Stimulated activated CD4-positive, alpha-beta T cell treated with anti-CD3 and anti-CD28 coated beads, Interleukin-4, amount 100 ng/mL, for 24 hours (primary cell): ENCODE results near the gene TMEM151B.
"Not testable (repeated sequence)": the region's sequence is repeated elsewhere in the genome, so short reads cannot be mapped to it uniquely, and the experiment has no call there.

Experiments used
- DNase-seq: peaks from one replicate; pipeline ENCODE4 v3.0.0-alpha.2; 2020

Gene TMEM151B

GRCh38 chr6:44339763-44340625 is 69.7 kb downstream of the TMEM151B start:
- DNase-seq: peak; percentile 4

DNA sequence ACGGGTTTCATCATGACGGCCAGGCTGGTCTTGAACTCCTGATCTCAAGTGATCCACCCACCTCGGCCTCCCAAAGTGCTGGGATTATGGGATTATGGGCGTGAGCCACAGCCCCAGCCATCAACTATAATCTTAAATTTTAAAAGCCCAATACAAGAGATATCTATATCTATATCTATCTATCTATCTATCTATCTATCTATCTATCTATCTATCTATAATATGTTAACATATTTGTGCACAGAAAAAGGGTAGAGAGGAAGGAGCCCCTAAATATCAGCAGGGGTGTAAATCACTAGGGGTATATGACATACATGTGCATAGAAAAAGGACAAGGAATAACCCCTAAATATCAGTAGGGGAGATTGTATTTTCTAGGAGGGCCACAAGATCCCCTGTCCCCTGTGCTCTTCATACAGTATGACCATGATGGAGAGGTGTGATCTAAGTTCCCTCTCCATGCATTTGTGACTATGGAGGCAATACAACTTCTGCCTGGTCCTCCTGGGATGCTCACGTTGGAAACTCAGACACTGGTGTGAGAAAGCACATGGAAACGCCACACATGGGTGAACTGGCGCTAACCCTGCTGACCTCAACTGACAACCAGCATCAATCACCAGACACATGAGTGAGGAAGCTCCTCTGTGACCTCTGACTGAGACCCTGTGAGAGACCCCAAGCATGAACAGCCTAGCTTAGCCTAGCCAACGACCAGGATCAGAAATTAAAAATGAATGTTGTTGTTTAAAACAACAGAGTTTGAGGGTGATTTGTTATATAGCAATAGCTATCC is 71.0 kb downstream of the TMEM151B start:
- no peak for DNase-seq

GRCh38 chr6:44342052-44342451 is 71.8 kb downstream of the TMEM151B start:
- no peak for DNase-seq

GRCh38 chr6:44342489-44342888 is 72.2 kb downstream of the TMEM151B start, which contains the start of gene SPATS1:
SPATS1 (plus strand) TSS chr6:44342650; CDS start chr6:44343096, 446 bp downstream.
- DNase-seq: no peak

- not testable (repeated sequence) for DNase-seq
Measured at GRCh38 chr6:44346818-44347217, 76.6 kb downstream of the TMEM151B start.

- DNase-seq: no peak
Measured at GRCh38 chr6:44349904-44350649, 79.8 kb downstream of the TMEM151B start.

DNA sequence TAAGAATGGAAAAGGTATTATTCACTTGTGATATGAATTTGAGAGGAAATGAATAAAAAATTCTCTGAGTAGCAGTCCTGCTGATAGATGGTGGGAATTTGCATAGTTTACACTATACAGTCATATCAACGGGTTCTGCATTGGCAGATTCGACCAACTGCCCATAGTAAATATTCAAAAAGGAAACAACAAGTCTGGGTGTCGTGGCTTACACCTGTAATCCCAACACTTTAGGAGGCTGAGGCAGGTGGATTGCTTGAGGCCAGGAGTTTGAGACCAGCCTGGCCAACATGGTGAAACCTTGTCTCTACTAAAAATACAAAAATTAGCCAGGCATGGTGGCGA is 80.4 kb downstream of the TMEM151B start:
- DNase-seq: not testable (repeated sequence)

GRCh38 chr6:44352259-44352658 is 82.0 kb downstream of the TMEM151B start:
- DNase-seq: no peak

DNA sequence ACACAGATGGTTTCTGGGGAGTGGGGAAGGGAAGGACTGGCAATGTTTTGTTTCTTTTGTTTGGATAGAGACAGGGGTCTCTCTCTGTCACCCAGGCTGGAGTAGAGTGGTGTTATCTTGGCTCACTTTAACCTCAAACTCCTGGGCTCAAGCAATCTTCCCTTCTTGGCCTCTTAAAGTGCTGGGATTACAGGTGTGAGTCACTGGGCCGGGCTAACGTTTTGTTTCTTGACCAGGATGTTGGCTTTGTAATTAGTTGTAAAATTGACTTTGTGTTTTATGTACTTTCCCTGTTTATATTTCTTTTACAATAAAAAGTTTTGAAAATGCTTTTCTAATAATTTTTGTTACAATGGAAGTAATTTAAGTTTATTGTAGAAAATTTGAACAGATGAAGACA is 83.1 kb downstream of the TMEM151B start:
- DNase-seq: no peak

- DNase-seq: no peak
Measured at GRCh38 chr6:44355640-44356039, 85.4 kb downstream of the TMEM151B start.

GRCh38 chr6:44356487-44356886 is 86.2 kb downstream of the TMEM151B start:
- DNase-seq: no peak
